GM19240 (cell line): ENCODE data around the gene PACSIN1.

Experiments used
- DNase-seq: peaks from one replicate; pipeline ENCODE4 v3.0.0; 2011; ENCODE audit warnings: low spot score; ENCODE audit not compliant: insufficient read length

The PACSIN1 gene

GRCh38 chr6:34544052-34544604, 78.3 kb downstream of the PACSIN1 start:
- no peak for DNase-seq

- no peak for DNase-seq
Measured at GRCh38 chr6:34544776-34545471, 79.0 kb downstream of the PACSIN1 start.

GRCh38 chr6:34546551-34547321, 80.9 kb downstream of the PACSIN1 start:
- no peak for DNase-seq

- DNase-seq = no peak
Measured at GRCh38 chr6:34547701-34548644, 82.1 kb downstream of the PACSIN1 start.

- no peak for DNase-seq
Measured at GRCh38 chr6:34549026-34549803, 83.3 kb downstream of the PACSIN1 start.

GRCh38 chr6:34549804-34550202, 83.9 kb downstream of the PACSIN1 start:
- no peak for DNase-seq

- no peak for DNase-seq
Measured at GRCh38 chr6:34551720-34552119, 85.8 kb downstream of the PACSIN1 start.

- DNase-seq = no peak
Measured at GRCh38 chr6:34552620-34553019, 86.7 kb downstream of the PACSIN1 start.

- no peak for DNase-seq
Measured at GRCh38 chr6:34553146-34553545, 87.3 kb downstream of the PACSIN1 start.

- DNase-seq = no peak
Measured at GRCh38 chr6:34553750-34554149, 87.9 kb downstream of the PACSIN1 start.

- DNase-seq = no peak
Measured at GRCh38 chr6:34554291-34555006, 88.6 kb downstream of the PACSIN1 start.

- DNase-seq = no peak
Measured at GRCh38 chr6:34555007-34555322, 89.1 kb downstream of the PACSIN1 start.

GRCh38 chr6:34555328-34555727, 89.5 kb downstream of the PACSIN1 start:
- no peak for DNase-seq

- DNase-seq = no peak
Measured at GRCh38 chr6:34556031-34556471, 90.2 kb downstream of the PACSIN1 start, which contains the start of gene SPDEF. Gene SPDEF, minus strand, starts transcription at chr6:34556329. Its CDS starts 11,874 bp downstream, at chr6:34544455.

GRCh38 chr6:34556493-34556892, 90.6 kb downstream of the PACSIN1 start:
- DNase-seq = no peak

- DNase-seq = no peak
Measured at GRCh38 chr6:34557228-34557627, 91.4 kb downstream of the PACSIN1 start.

- DNase-seq = no peak
Measured at GRCh38 chr6:34558172-34558714, 92.4 kb downstream of the PACSIN1 start.

- DNase-seq = no peak
Measured at GRCh38 chr6:34559651-34560365, 93.9 kb downstream of the PACSIN1 start.
